Thoracic aorta (tissue), 2 donors: ENCODE data around the gene CAT. TPM values are rescaled to one million over a fixed set of nuclear protein-coding genes. Genes with fewer than 3 reads are reported as not detected.

Experiments used
- ATAC-seq: fragments of 150-250 bp; one replicate; pipeline ENCODE4 v1.8.0; 2017; ENCODE audit warnings: low read depth; ENCODE audit not compliant: insufficient number of reproducible peaks, low FRiP score
- DNase-seq: peaks from one replicate; pipeline ENCODE4 v3.0.0-alpha.2; 2020; ENCODE audit warnings: low spot score
- H3K27ac ChIP-seq, 2 donors: fragments of 200-600 bp; sonication (generic); 1 replicate in 1 of 2; 2 replicates in 1 of 2; pipeline ENCODE4 v1.5.1; 2016; ENCODE audit warnings: mild to moderate bottlenecking in 2 of 2, moderate library complexity in 2 of 2
- H3K27me3 ChIP-seq: fragments of 200-600 bp; sonication (generic); replicated peaks from 2 replicates; pipeline ENCODE4 v1.6.0; 2016; ENCODE audit warnings: mild to moderate bottlenecking; ENCODE audit not compliant: insufficient read depth
- H3K36me3 ChIP-seq: fragments of 200-600 bp; sonication (generic); one replicate; pipeline ENCODE4 v1.5.1; 2016
- H3K4me1 ChIP-seq, 2 donors: fragments of 200-600 bp; sonication (generic); 1 replicate in 1 of 2; 2 replicates in 1 of 2; pipeline versions ENCODE4 v1.5.1 to v1.6.0; 2016; ENCODE audit warnings: low read depth in 2 of 2, mild to moderate bottlenecking in 1 of 2; ENCODE audit not compliant: control insufficient read depth in 1 of 2
- H3K4me3 ChIP-seq: fragments of 200-600 bp; sonication (generic); 2 replicates; pipeline ENCODE4 v1.5.1; 2016; ENCODE audit warnings: mild to moderate bottlenecking
- H3K9me3 ChIP-seq: fragments of 200-600 bp; sonication (generic); 2 replicates; pipeline ENCODE4 v1.5.1; 2016
- CTCF ChIP-seq: fragments of 200-600 bp; sonication (generic); IDR thresholded peaks from one replicate; pipeline ENCODE4 v1.5.1; 2019; ENCODE audit warnings: antibody characterized with exemption
- total RNA-seq, 2 donors: library from RNA; depleted of rRNA; stranded (reverse); fragments of >200 nt; gene quantifications; one replicate each; pipeline versions ENCODE4 v1.1.0 to v1.2.3, GENCODE V29; 2016

Gene CAT
- total RNA-seq, 2 donors from 2014 or later, result 54.7 to 65.3 TPM

- Histone ChIP-seq H3K4me1 (peaks cover 0 to under 1% of the 10 kb centered on the region in 2 donors), H3K4me3 (no peak overlapping the region), H3K36me3 (no peaks in the 10 kb centered on the region), H3K27ac (no peak overlapping the region), H3K27me3 (no peaks in the 10 kb centered on the region), H3K9me3 (no peaks in the 10 kb centered on the region)
- DNase-seq, result no peak
- no peak for ATAC-seq
- TF ChIP-seq CTCF, result no peak
Measured at GRCh38 chr11:34432822-34433221, 5.9 kb upstream of the CAT start.

- Histone ChIP-seq H3K36me3 (no peaks in the 10 kb centered on the region), H3K9me3 (no peaks in the 10 kb centered on the region), H3K27me3 (no peaks in the 10 kb centered on the region), H3K4me3 (no peak overlapping the region), H3K27ac (no peak overlapping the region), H3K4me1 (peaks cover 0 to 4% of the 10 kb centered on the region in 2 donors)
- ATAC-seq, result no peak
- no peak for DNase-seq
- TF ChIP-seq CTCF, result no peak
Measured at GRCh38 chr11:34433899-34434298, 4.8 kb upstream of the CAT start.

GRCh38 chr11:34437224-34438125 lies 1.3 kb upstream of the CAT start:
- no peak overlapping the region for H3K27ac ChIP-seq
- H3K9me3 ChIP-seq, result no peaks in the 10 kb centered on the region
- ATAC-seq (no peak), DNase-seq (no peak)
- no peak for TF ChIP-seq CTCF
- H3K27me3 ChIP-seq, result no peaks in the 10 kb centered on the region
- peak overlapping the region; percentile 96 for H3K4me3 ChIP-seq
- H3K36me3 ChIP-seq, result no peaks in the 10 kb centered on the region
- peaks cover 13 to 16% of the 10 kb centered on the region in 2 donors for H3K4me1 ChIP-seq

- Histone ChIP-seq H3K4me1 (peaks cover 13 to 16% of the 10 kb centered on the region in 2 donors), H3K27me3 (no peaks in the 10 kb centered on the region), H3K4me3 (peak overlapping the region; percentile 96), H3K9me3 (no peaks in the 10 kb centered on the region), H3K27ac (peak overlapping the region in 1 of 2 donors; percentile 80), H3K36me3 (no peaks in the 10 kb centered on the region)
- DNase-seq, result no peak
- ATAC-seq, result no peak
- no peak for TF ChIP-seq CTCF
Measured at GRCh38 chr11:34439610-34440198, 970 bp downstream of the CAT start.

GRCh38 chr11:34441814-34442213 lies 3.1 kb downstream of the CAT start:
- DNase-seq (no peak), ATAC-seq (no peak)
- Histone ChIP-seq H3K4me3 (no peak overlapping the region), H3K4me1 (peaks cover 13 to 16% of the 10 kb centered on the region in 2 donors), H3K27me3 (no peaks in the 10 kb centered on the region), H3K27ac (no peak overlapping the region), H3K9me3 (no peaks in the 10 kb centered on the region), H3K36me3 (no peaks in the 10 kb centered on the region)
- TF ChIP-seq CTCF, result no peak
